Neural progenitor cell (in vitro differentiated cells): ENCODE data around the gene RNF146.

ENCODE experiments used
- CTCF ChIP-seq: fragments of 200-600 bp; sonication (generic); IDR thresholded peaks from 2 replicates; pipeline ENCODE4 v1.5.1; 2017; ENCODE audit warnings: antibody characterized with exemption, mild to moderate bottlenecking
- EZH2 ChIP-seq: fragments of 200-600 bp; sonication (generic); IDR thresholded peaks from 2 replicates; pipeline ENCODE4 v1.6.1; 2017; ENCODE audit warnings: antibody characterized with exemption, mild to moderate bottlenecking, moderate library complexity
- EZH2phosphoT487 ChIP-seq: fragments of 200-600 bp; sonication (generic); IDR thresholded peaks from 2 replicates; pipeline ENCODE4 v1.6.1; 2017; ENCODE audit warnings: antibody characterized with exemption

GRCh38 chr6:127249621-127250020 lies 17.0 kb upstream of the RNF146 start:
- TF ChIP-seq CTCF (no peak), EZH2phosphoT487 (no peak), EZH2 (no peak)
